Stimulated activated naive CD8-positive, alpha-beta T cell treated with anti-CD3 and anti-CD28 coated beads, Interleukin-15, Interleukin-2, amounts not matched to agents 100 ng/mL and 50 ng/mL, for 24 hours (primary cell): ENCODE data around the gene GMCL1.

ENCODE experiments used
- H3K27ac Mint-ChIP-seq: one replicate; pipeline ENCODE4 v1.8.0; 2021; ENCODE audit warnings: mild to moderate bottlenecking, mixed read lengths
- H3K27me3 Mint-ChIP-seq: one replicate; pipeline ENCODE4 v1.8.0; 2021; ENCODE audit warnings: mixed read lengths
- H3K36me3 Mint-ChIP-seq: one replicate; pipeline ENCODE4 v1.8.0; 2021; ENCODE audit warnings: low read depth, mixed read lengths
- H3K4me1 Mint-ChIP-seq: one replicate; pipeline ENCODE4 v1.8.0; 2021; ENCODE audit warnings: low read depth, mixed read lengths
- H3K4me3 Mint-ChIP-seq: one replicate; pipeline ENCODE4 v1.8.0; 2021; ENCODE audit warnings: mild to moderate bottlenecking, mixed read lengths
- H3K9me3 Mint-ChIP-seq: one replicate; pipeline ENCODE4 v1.8.0; 2021; ENCODE audit warnings: mixed read lengths

Gene GMCL1, protein sequence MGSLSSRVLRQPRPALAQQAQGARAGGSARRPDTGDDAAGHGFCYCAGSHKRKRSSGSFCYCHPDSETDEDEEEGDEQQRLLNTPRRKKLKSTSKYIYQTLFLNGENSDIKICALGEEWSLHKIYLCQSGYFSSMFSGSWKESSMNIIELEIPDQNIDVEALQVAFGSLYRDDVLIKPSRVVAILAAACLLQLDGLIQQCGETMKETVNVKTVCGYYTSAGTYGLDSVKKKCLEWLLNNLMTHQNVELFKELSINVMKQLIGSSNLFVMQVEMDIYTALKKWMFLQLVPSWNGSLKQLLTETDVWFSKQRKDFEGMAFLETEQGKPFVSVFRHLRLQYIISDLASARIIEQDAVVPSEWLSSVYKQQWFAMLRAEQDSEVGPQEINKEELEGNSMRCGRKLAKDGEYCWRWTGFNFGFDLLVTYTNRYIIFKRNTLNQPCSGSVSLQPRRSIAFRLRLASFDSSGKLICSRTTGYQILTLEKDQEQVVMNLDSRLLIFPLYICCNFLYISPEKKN

GRCh38 chr2:69829256-69830044, at the start of gene GMCL1:
TSS of gene GMCL1 (plus strand) at chr2:69829660. CDS start at chr2:69829893, 233 bp downstream.
- Mint-ChIP-seq H3K4me1 (peaks cover 62% of the 10 kb centered on the region), H3K4me3 (peak within 1 kb of the TSS; percentile 95), H3K9me3 (no peaks in the 10 kb centered on the region), H3K36me3 (peaks cover 32% of the 10 kb centered on the region), H3K27ac (peak within 1 kb of the TSS; percentile 85), H3K27me3 (no peaks in the 10 kb centered on the region)

- H3K4me3 Mint-ChIP-seq: no peak overlapping the region
- peaks cover 13% of the 10 kb centered on the region for H3K4me1 Mint-ChIP-seq
- H3K27me3 Mint-ChIP-seq: no peaks in the 10 kb centered on the region
- H3K27ac Mint-ChIP-seq: no peak overlapping the region
- no peaks in the 10 kb centered on the region for H3K9me3 Mint-ChIP-seq
- no peaks in the 10 kb centered on the region for H3K36me3 Mint-ChIP-seq
Observed at GRCh38 chr2:69780921-69781320, 48.5 kb upstream of the GMCL1 start.

DNA sequence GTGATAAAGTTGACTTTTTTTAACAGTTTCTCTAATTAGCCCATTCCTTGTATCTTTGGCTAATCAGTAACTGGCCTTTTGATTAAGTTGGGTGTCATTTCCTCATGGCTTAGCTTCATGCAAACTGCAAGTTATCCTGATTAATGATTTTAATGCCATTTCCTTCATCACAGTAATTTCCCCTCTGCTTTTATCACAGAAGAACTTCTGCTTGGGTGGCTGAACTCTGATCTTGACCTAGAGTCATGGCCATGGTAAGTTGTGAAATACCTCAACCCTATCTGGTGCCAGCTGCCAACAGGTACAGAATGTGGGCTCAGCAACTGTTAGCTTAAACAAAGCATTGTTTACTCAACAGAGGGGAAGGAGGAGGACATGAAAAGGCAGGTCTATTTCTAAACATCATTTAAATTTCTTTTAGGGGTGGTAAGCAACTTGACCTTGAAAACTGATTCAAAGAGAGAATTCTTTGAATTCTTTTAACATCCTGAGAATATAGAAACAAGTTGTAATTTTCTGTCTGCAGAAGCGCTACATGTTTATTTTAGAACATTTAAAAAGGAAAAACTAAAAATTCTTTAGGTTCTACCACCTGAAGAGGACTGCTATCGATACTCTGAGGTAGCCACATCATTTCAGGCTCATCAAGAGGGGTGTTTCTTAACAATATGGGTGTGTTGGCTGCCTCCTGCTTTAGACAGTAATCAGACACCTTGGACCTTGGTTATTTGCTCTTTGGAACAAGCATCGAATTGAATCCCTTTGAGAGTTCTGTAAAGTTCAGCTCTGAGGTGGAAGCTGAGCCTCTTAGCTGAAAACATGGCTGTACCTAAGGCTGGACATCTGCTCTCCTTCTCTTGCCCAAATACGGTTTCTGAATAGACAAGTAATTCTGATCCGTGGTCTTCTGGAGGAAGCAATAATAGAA, 47.9 kb upstream of the GMCL1 start:
- Mint-ChIP-seq H3K4me1 (peaks cover 9% of the 10 kb centered on the region), H3K27me3 (no peaks in the 10 kb centered on the region), H3K9me3 (no peaks in the 10 kb centered on the region), H3K4me3 (no peak overlapping the region), H3K36me3 (no peaks in the 10 kb centered on the region), H3K27ac (no peak overlapping the region)

GRCh38 chr2:69784228-69784627, 45.2 kb upstream of the GMCL1 start:
- peaks cover 10% of the 10 kb centered on the region for H3K4me1 Mint-ChIP-seq
- H3K4me3 Mint-ChIP-seq: no peak overlapping the region
- H3K27ac Mint-ChIP-seq: no peak overlapping the region
- no peaks in the 10 kb centered on the region for H3K36me3 Mint-ChIP-seq
- no peaks in the 10 kb centered on the region for H3K27me3 Mint-ChIP-seq
- no peaks in the 10 kb centered on the region for H3K9me3 Mint-ChIP-seq

DNA sequence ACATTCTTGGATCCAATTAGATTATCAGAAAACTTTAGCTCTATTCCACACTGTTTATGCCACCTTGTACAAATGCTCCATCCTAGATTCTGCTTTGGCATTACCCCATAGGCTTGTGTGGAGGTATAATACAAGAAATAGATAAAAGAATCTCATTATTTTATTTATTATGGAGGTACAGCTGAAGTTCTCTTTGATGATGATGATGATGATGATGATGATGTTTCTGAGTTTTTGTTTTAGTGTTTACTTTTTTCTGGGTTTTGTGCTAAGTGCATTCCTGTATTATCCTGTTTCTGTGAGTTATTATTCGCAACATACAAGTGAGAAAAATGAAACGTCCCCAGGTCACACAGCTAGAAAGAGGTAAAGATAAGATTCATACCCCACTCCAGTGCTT, 44.1 kb upstream of the GMCL1 start:
- H3K9me3 Mint-ChIP-seq: no peaks in the 10 kb centered on the region
- H3K4me1 Mint-ChIP-seq: peaks cover 14% of the 10 kb centered on the region
- no peak overlapping the region for H3K4me3 Mint-ChIP-seq
- H3K27ac Mint-ChIP-seq: no peak overlapping the region
- no peaks in the 10 kb centered on the region for H3K27me3 Mint-ChIP-seq
- no peaks in the 10 kb centered on the region for H3K36me3 Mint-ChIP-seq

- H3K27ac Mint-ChIP-seq: no peak overlapping the region
- no peak overlapping the region for H3K4me3 Mint-ChIP-seq
- no peaks in the 10 kb centered on the region for H3K36me3 Mint-ChIP-seq
- H3K9me3 Mint-ChIP-seq: no peaks in the 10 kb centered on the region
- H3K4me1 Mint-ChIP-seq: peaks cover 21% of the 10 kb centered on the region
- no peaks in the 10 kb centered on the region for H3K27me3 Mint-ChIP-seq
Observed at GRCh38 chr2:69786052-69786560, 43.4 kb upstream of the GMCL1 start.

DNA sequence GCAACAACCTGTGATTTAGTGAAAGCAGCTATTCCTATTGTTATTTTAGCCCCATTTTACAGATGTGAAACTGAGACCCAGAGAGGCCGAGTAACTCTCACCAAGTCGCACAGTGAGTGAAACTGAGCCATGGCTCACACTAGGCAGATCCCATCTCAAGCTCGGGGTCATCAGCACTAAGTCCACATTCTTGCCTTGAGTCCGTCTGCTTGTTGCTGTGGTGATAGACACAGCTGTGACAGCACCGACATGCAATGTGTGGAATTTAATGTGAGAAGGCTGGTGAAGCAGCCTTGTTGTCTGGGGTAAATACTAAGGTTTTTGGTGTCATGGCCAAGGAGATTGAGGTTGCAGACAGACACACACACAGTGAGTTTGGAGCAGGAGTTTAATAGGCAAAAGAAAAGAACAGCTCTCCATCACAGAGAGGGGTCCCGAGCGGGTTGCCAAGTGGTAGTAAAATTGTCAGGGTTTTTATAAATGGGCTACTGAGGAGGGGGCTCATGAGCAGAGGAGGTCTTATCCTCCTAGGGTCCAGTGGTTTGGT, 40.2 kb upstream of the GMCL1 start:
- Mint-ChIP-seq H3K4me3 (no peak overlapping the region), H3K36me3 (no peaks in the 10 kb centered on the region), H3K27me3 (no peaks in the 10 kb centered on the region), H3K4me1 (peaks cover 21% of the 10 kb centered on the region), H3K9me3 (no peaks in the 10 kb centered on the region), H3K27ac (peak overlapping the region; percentile 54)

- Mint-ChIP-seq H3K27ac (peak overlapping the region; percentile 39), H3K4me1 (peaks cover 21% of the 10 kb centered on the region), H3K27me3 (no peaks in the 10 kb centered on the region), H3K9me3 (no peaks in the 10 kb centered on the region), H3K4me3 (peak overlapping the region; percentile 78), H3K36me3 (no peaks in the 10 kb centered on the region)
Observed at GRCh38 chr2:69789772-69790600, 39.5 kb upstream of the GMCL1 start.

- Mint-ChIP-seq H3K27me3 (no peaks in the 10 kb centered on the region), H3K4me1 (peaks cover 21% of the 10 kb centered on the region), H3K36me3 (no peaks in the 10 kb centered on the region), H3K27ac (no peak overlapping the region), H3K9me3 (no peaks in the 10 kb centered on the region), H3K4me3 (peak overlapping the region; percentile 78)
Observed at GRCh38 chr2:69790601-69790959, 38.9 kb upstream of the GMCL1 start.

- Mint-ChIP-seq H3K4me1 (peaks cover 21% of the 10 kb centered on the region), H3K9me3 (no peaks in the 10 kb centered on the region), H3K36me3 (no peaks in the 10 kb centered on the region), H3K27me3 (no peaks in the 10 kb centered on the region), H3K4me3 (no peak overlapping the region), H3K27ac (no peak overlapping the region)
Observed at GRCh38 chr2:69791045-69791444, 38.4 kb upstream of the GMCL1 start.

- Mint-ChIP-seq H3K36me3 (no peaks in the 10 kb centered on the region), H3K27me3 (no peaks in the 10 kb centered on the region), H3K4me3 (no peak overlapping the region), H3K27ac (no peak overlapping the region), H3K4me1 (peaks cover 16% of the 10 kb centered on the region), H3K9me3 (no peaks in the 10 kb centered on the region)
Observed at GRCh38 chr2:69796174-69796573, 33.3 kb upstream of the GMCL1 start.

DNA sequence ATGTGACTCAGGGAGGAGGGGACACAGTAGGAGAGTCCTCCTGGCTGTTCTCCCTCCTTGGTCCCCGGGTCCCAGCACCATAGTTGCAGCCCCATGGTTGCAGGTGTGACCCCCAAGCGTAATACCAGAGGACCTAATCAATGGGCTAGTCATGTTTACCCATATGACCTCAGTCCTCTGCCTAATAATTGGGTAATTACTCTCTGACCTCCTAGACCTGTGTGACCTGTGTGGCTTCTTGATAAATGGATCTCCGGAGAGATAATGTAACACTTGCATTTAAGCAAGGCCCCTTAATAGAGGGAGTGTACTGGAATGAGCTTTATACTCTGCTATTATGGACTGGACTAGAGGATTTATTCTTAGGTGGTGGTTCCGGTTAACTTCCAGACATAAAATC, 32.2 kb upstream of the GMCL1 start:
- Mint-ChIP-seq H3K36me3 (no peaks in the 10 kb centered on the region), H3K9me3 (no peaks in the 10 kb centered on the region), H3K4me1 (peaks cover 16% of the 10 kb centered on the region), H3K27me3 (no peaks in the 10 kb centered on the region), H3K27ac (no peak overlapping the region), H3K4me3 (no peak overlapping the region)

DNA sequence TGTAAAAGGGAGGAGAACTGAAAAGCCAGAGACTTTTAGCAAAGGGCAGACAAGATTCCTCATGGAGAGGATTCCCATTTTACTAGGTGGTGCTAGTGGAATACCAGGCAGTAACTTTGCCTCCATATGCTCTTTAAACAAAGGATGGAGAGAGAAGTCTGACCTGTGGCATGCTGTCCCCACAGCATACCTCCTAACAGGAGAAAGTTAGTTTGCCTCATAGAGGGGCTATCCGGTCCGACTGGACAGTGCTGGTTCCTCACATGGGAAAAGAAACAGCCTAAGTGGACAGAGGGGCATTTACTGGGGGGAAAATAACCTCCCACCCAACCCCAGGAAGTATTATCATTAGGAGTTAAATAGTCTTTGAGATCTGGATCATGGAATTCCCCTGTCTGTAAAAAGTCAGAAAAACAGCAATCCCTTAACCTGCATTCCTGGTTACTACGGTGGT, 31.6 kb upstream of the GMCL1 start:
- H3K27me3 Mint-ChIP-seq: no peaks in the 10 kb centered on the region
- H3K4me3 Mint-ChIP-seq: no peak overlapping the region
- H3K27ac Mint-ChIP-seq: no peak overlapping the region
- H3K9me3 Mint-ChIP-seq: no peaks in the 10 kb centered on the region
- H3K36me3 Mint-ChIP-seq: no peaks in the 10 kb centered on the region
- H3K4me1 Mint-ChIP-seq: peaks cover 16% of the 10 kb centered on the region
